Small intestine (tissue), 7 donors: ENCODE measurements around the gene ST6GALNAC6. TPM values are rescaled to one million over a fixed set of nuclear protein-coding genes. Genes with fewer than 3 reads are reported as not detected.

Experiments used
- DNase-seq, 2 donors: peaks; one replicate each; pipeline versions ENCODE4 v3.0.0 to v3.0.0-alpha.2; 2013
- FAIRE-seq: peaks from 2 replicates; lab custom pipeline; 2012; peaks lifted over from hg19 to GRCh38; lab: Jason Lieb, UNC
- H3K27ac ChIP-seq, 3 donors: one replicate each; pipeline ENCODE4 v1.5.1; 2013; ENCODE audit warnings: low read length in 2 of 3, mild to moderate bottlenecking in 2 of 3, control low read depth in 1 of 3, inconsistent platforms in 1 of 3, low read depth in 1 of 3, moderate library complexity in 1 of 3
- H3K27me3 ChIP-seq, 3 donors: one replicate each; pipeline ENCODE4 v1.6.1; 2013; ENCODE audit warnings: low read length in 3 of 3, inconsistent platforms in 1 of 3; ENCODE audit not compliant: control insufficient read depth in 3 of 3, insufficient read depth in 3 of 3
- H3K36me3 ChIP-seq, 3 donors: one replicate each; pipeline ENCODE4 v1.6.1; 2013; ENCODE audit warnings: low read length in 3 of 3, inconsistent platforms in 1 of 3, low read depth in 1 of 3, mild to moderate bottlenecking in 1 of 3, moderate library complexity in 1 of 3; ENCODE audit not compliant: control insufficient read depth in 3 of 3, insufficient read depth in 2 of 3
- H3K4me1 ChIP-seq, 3 donors: one replicate each; pipeline ENCODE4 v1.6.1; 2013; ENCODE audit warnings: low read length in 2 of 3, inconsistent platforms in 1 of 3, low read depth in 1 of 3, mild to moderate bottlenecking in 1 of 3, moderate library complexity in 1 of 3; ENCODE audit not compliant: control insufficient read depth in 3 of 3, insufficient read depth in 2 of 3
- H3K4me3 ChIP-seq, 3 donors: one replicate each; pipeline ENCODE4 v1.5.1; 2013; ENCODE audit warnings: low read length in 3 of 3, control low read depth in 1 of 3, inconsistent platforms in 1 of 3, low read depth in 1 of 3, mild to moderate bottlenecking in 1 of 3, moderate library complexity in 1 of 3
- H3K9me3 ChIP-seq, 2 donors: one replicate each; pipeline ENCODE4 v1.6.1; 2013; ENCODE audit warnings: low read depth in 1 of 2, low read length in 1 of 2; ENCODE audit not compliant: control insufficient read depth in 2 of 2, insufficient read depth in 1 of 2
- WGBS, 3 donors: extraction: QIAGEN DNeasy Blood & Tissue Kit; methylation state at CpG; one replicate each; pipeline ENCODE4 v1.1.7; 2013; 5-methylcytosine and 5-hydroxymethylcytosine counted together
- polyA plus RNA-seq, 4 donors: library from polyadenylated mRNA; stranded (reverse) in 3 of 4; unstranded in 1 of 4; fragments of 200-250 nt in 3 of 4; fragments of 120-200 nt in 1 of 4; gene quantifications; one replicate each; pipeline versions ENCODE4 v1.2.1 to v1.2.3, GENCODE V29; 2013
- donor health status: healthy with polysubstance abuse.
- donor health status: control.
- donor health status: control.
- donor health status: Bipolar disorder and iron deficiency.
- donor health status: healthy.

Gene ST6GALNAC6
- polyA plus RNA-seq, 4 donors = 2.2 to 31.8 (median 11.8) TPM

DNA sequence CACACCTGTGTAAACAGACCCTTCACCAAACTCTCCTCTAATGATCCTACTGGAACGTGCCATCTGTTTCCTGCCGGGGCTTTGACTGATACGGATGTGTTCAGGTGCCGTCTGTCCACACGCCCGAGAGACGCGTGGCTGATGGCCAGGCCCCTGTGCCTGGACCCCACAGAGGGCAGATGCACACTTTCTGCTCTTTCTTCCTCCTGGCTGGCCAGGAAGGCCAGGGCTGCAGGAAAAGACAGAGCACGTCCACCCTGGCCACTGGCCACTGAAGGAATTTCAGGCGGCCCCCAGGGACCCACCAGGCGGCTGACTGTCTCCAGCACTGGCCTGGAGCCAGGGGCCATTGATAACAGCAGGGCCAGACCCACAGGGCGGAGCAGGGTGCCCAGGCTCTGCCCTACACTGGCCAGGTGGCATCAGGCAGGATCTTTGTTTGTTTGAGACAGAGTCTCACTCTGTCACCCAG lies 41.3 kb downstream of the ST6GALNAC6 start:
- H3K27ac ChIP-seq = peak overlapping the region in 1 of 3 donors; percentile 59
- no peak for FAIRE-seq
- peak; percentile 21 to 28 for DNase-seq

DNA sequence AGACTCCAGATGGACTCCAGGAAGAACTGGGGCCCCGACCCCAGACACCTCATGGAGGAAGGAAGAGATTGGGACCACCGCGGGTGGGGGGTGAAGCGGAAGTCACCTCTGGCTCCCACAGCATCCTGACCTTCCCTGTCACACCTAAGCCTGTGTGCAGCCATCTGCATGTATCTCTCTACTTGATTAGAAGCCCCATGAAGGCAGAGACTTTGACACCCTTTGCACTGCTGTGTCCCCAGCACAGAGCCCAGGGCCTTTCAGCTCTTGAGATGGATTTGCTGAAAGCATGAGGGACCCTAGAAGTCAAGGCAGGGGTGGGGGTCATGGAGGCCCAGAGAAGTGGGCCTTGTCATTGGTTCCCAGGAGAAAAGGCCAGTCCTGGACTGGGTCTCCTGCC lies 42.1 kb downstream of the ST6GALNAC6 start:
- DNase-seq (no peak), FAIRE-seq (no peak)
- 48 to 67% (median 54%) methylated on average over 4 of the region's 4 CpGs for WGBS, 3 donors
- H3K4me1 ChIP-seq = peaks cover 0 to 17% (median 5%) of the 10 kb centered on the region in 3 donors
- no peaks in the 10 kb centered on the region for H3K9me3 ChIP-seq
- peaks cover 0 to 2% (median 0%) of the 10 kb centered on the region in 3 donors for H3K27me3 ChIP-seq
- H3K27ac ChIP-seq = peak overlapping the region in 1 of 3 donors; percentile 63
- no peak overlapping the region for H3K4me3 ChIP-seq
- no peaks in the 10 kb centered on the region for H3K36me3 ChIP-seq

More for the DNA sequence above, 41.3 kb downstream of the ST6GALNAC6 start:
- H3K4me3 ChIP-seq = no peak overlapping the region
- 10 to 35% (median 17%) methylated on average over 12 of the region's 12 CpGs for WGBS, 3 donors
- no peaks in the 10 kb centered on the region for H3K36me3 ChIP-seq
- H3K4me1 ChIP-seq = peaks cover 0 to 20% (median 5%) of the 10 kb centered on the region in 3 donors
- peaks cover 0 to 2% (median 0%) of the 10 kb centered on the region in 3 donors for H3K27me3 ChIP-seq
- H3K9me3 ChIP-seq = no peaks in the 10 kb centered on the region

- DNase-seq (no peak), FAIRE-seq (no peak)
Observed at GRCh38 chr9:127856729-127857116, 42.7 kb downstream of the ST6GALNAC6 start.

DNA sequence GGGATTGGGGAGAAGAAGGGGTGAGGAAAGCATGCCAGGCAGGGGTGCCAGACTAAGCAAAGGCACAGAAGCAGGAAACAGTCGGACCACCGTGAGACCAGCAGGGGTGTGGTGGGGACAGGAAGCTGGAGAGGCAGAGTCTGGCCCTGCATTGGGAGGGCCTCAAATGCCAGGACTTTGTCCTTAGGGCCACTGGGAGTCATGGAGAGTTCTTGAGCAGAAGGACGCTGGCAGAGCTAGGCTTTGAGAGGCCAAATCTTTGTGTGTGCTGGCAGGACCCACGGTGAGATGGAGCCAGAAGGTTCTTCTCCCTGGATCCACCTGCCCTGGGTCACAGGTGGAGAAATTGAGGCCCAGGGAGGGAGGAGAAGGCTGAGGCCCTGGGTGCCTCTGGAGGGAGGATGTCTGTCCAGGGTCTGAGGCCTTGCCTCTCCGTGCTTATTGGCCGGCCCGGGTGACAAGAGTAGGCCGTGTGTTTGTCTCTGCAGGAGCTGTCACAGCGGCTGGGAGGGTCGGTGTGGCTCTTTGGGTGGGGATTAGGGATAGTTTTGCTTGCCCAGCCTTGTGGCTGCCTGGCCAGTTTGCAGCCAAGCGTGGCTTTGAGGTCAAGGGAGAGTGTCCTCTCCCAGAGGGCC lies 43.2 kb downstream of the ST6GALNAC6 start:
- H3K9me3 ChIP-seq = no peaks in the 10 kb centered on the region
- DNase-seq (no peak), FAIRE-seq (no peak)
- peaks cover 0 to 2% (median 0%) of the 10 kb centered on the region in 3 donors for H3K27me3 ChIP-seq
- H3K4me3 ChIP-seq = no peak overlapping the region
- WGBS, 3 donors = 57 to 72% (median 67%) methylated on average over 11 of the region's 11 CpGs
- peaks cover 0 to 9% (median 0%) of the 10 kb centered on the region in 3 donors for H3K4me1 ChIP-seq
- H3K27ac ChIP-seq = peak overlapping the region in 1 of 3 donors; percentile 65
- H3K36me3 ChIP-seq = no peaks in the 10 kb centered on the region

More at GRCh38 chr9:127856729-127857116, 42.7 kb downstream of the ST6GALNAC6 start:
- WGBS, 3 donors = 74 to 81% (median 77%) methylated on average over 7 to 8 of the region's 8 CpGs
- peak overlapping the region in 1 of 3 donors; percentile 65 for H3K27ac ChIP-seq
- H3K36me3 ChIP-seq = no peaks in the 10 kb centered on the region
- peaks cover 0 to 12% (median under 1%) of the 10 kb centered on the region in 3 donors for H3K4me1 ChIP-seq
- H3K4me3 ChIP-seq = no peak overlapping the region
- H3K9me3 ChIP-seq = no peaks in the 10 kb centered on the region
- peaks cover 0 to 2% (median 0%) of the 10 kb centered on the region in 3 donors for H3K27me3 ChIP-seq

GRCh38 chr9:127855522-127855921 lies 43.9 kb downstream of the ST6GALNAC6 start:
- DNase-seq = no peak
- WGBS, 3 donors = 86 to 98% (median 95%) methylated on average over 5 of the region's 5 CpGs
- Histone ChIP-seq H3K36me3 (no peaks in the 10 kb centered on the region), H3K4me3 (no peak overlapping the region), H3K27me3 (peaks cover 0 to 2% (median 0%) of the 10 kb centered on the region in 3 donors), H3K9me3 (no peaks in the 10 kb centered on the region), H3K4me1 (peaks cover 0 to 9% (median 0%) of the 10 kb centered on the region in 3 donors), H3K27ac (peak overlapping the region in 1 of 3 donors; percentile 65)
- no peak for FAIRE-seq

GRCh38 chr9:127854960-127855359 lies 44.4 kb downstream of the ST6GALNAC6 start:
- DNase-seq (no peak), FAIRE-seq (no peak)
- WGBS, 3 donors = 76 to 81% (median 76%) methylated on average over 11 of the region's 11 CpGs

DNA sequence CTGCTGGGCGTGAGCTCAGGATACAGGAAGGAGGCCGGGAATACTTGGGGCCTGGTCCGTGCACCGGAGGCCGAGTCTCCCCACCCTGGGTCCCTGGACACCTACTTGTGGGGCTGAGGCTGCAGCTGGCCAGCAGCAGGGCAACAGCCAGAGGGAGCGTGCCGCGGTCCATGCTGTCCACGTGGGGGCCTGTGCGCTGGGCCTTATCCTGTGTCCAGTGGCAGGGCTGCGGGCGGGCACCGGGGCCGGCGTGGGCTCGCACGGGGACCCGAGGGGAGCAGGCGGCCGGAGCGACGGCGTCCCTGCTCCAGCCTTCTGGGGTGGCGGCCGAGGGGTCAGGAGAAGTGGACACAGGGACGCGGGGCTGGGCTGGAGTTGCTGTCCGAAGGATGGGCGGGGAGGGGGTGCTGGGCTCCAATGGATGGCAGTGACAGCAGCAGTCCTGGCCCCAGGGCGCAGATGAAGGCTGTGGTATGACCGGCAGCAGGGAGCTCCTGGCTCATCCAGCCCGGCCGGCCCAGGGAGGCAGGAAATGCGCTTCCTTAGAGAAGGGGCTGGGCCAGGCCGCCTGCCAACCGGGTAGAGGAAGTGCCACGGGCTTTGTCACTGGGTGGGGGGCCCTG lies 45.1 kb downstream of the ST6GALNAC6 start, which contains the start of gene ENG:
Gene ENG, minus strand, starts transcription at position 475 of the 623 bp plus-strand sequence. Its CDS starts 303 bp downstream, at position 172.
- FAIRE-seq = no peak

More at GRCh38 chr9:127854960-127855359, 44.4 kb downstream of the ST6GALNAC6 start:
- peaks cover 0 to 9% (median 0%) of the 10 kb centered on the region in 3 donors for H3K4me1 ChIP-seq
- H3K27me3 ChIP-seq = peaks cover 0 to 2% (median 0%) of the 10 kb centered on the region in 3 donors
- H3K27ac ChIP-seq = peak overlapping the region; percentile 24 to 84 (median 47)
- peak overlapping the region in 1 of 3 donors; percentile 46 for H3K4me3 ChIP-seq
- peaks cover 0 to under 1% of the 10 kb centered on the region in 2 donors for H3K9me3 ChIP-seq
- H3K36me3 ChIP-seq = no peaks in the 10 kb centered on the region

More for the DNA sequence above, 45.1 kb downstream of the ST6GALNAC6 start, which contains the start of gene ENG:
- Histone ChIP-seq H3K9me3 (peaks cover 0 to 7% of the 10 kb centered on the region in 2 donors), H3K4me3 (peak within 1 kb of the TSS; percentile 37 to 46 (median 41)), H3K27me3 (peaks cover 0 to 2% (median 0%) of the 10 kb centered on the region in 3 donors), H3K36me3 (no peaks in the 10 kb centered on the region), H3K4me1 (peaks cover 0 to 9% (median 0%) of the 10 kb centered on the region in 3 donors), H3K27ac (peak within 1 kb of the TSS; percentile 24 to 89 (median 47))
- 23 to 66% (median 50%) methylated on average over 33 to 37 of the region's 37 CpGs for WGBS, 3 donors
- DNase-seq = peak in 1 of 2 donors; percentile 24
